Panc1 (cell line): ENCODE data around the gene RNF34. TPM values are rescaled to one million over a fixed set of nuclear protein-coding genes. Genes with fewer than 3 reads are reported as not detected.

Source experiments
- ATAC-seq: fragments of 200-7000 bp; cut with Tn5 transposase; 2 replicates; pipeline ENCODE4 v1.9.1; 2020; ENCODE audit warnings: mild to moderate bottlenecking, moderate library complexity
- BruUV-seq: library from RNA; stranded (reverse); fragments of 400-500 nt; replicated peaks from 2 replicates; lab custom pipeline; 2021; lab: Mats Ljungman, UMichigan
- CTCF ChIA-PET: fragments of 300-600 bp; sonication (Branson Sonifier 250); formaldehyde crosslinking; loops from one replicate; lab custom pipeline; 2022; ENCODE audit warnings: antibody characterized with exemption; lab: Charles Lee
- POLR2A ChIA-PET: fragments of 300-600 bp; sonication (Branson Sonifier 250); formaldehyde crosslinking; loops from one replicate; lab custom pipeline; 2022; ENCODE audit warnings: antibody characterized with exemption; lab: Charles Lee
- DNase-seq: peaks from one replicate; pipeline ENCODE4 v3.0.0-alpha.2; 2010; ENCODE audit warnings: low read depth, low spot score
- H3K27ac ChIP-seq: 2 replicates; pipeline ENCODE4 v1.5.1; 2011; ENCODE audit warnings: mild to moderate bottlenecking, low read length, inconsistent platforms
- H3K27me3 ChIP-seq: fragments of 200-500 bp; sonication (Bioruptor generic); 2 replicates; pipeline ENCODE4 v1.6.0; 2014; ENCODE audit warnings: low read length, inconsistent platforms; ENCODE audit not compliant: control insufficient read depth, insufficient read depth
- H3K36me3 ChIP-seq: fragments of 200-500 bp; sonication (Bioruptor generic); 2 replicates; pipeline ENCODE4 v1.5.1; 2014; ENCODE audit warnings: inconsistent platforms, mild to moderate bottlenecking, low read length, moderate library complexity; ENCODE audit not compliant: control insufficient read depth, insufficient read depth
- H3K4me1 ChIP-seq: 2 replicates; pipeline ENCODE4 v1.5.1; 2011; ENCODE audit warnings: inconsistent platforms, mild to moderate bottlenecking, low read length, moderate library complexity; ENCODE audit not compliant: control insufficient read depth, insufficient read depth
- H3K4me3 ChIP-seq, 2 experiments: 2 replicates each; pipeline ENCODE4 v1.5.1; 2011 to 2012; ENCODE audit warnings: low read depth in 2 of 2, low read length in 2 of 2, mild to moderate bottlenecking in 2 of 2, inconsistent platforms in 1 of 2, moderate library complexity in 1 of 2
- H3K9me3 ChIP-seq: fragments of 200-500 bp; sonication (Bioruptor generic); 2 replicates; pipeline ENCODE4 v1.5.1; 2014; ENCODE audit warnings: low read depth, mild to moderate bottlenecking, inconsistent platforms, low read length, moderate library complexity; ENCODE audit not compliant: control insufficient read depth, insufficient read depth
- CTCF ChIP-seq: fragments of 450-650 bp; IDR thresholded peaks from 2 replicates; pipeline ENCODE4 v1.5.1; 2017; ENCODE audit warnings: mild to moderate bottlenecking
- POLR2AphosphoS5 ChIP-seq: IDR thresholded peaks from 2 replicates; pipeline ENCODE4 v1.6.1; 2012; ENCODE audit warnings: mild to moderate bottlenecking, low read depth, low read length, moderate library complexity
- REST ChIP-seq, 2 experiments: IDR thresholded peaks; 2 replicates each; pipeline ENCODE4 v1.6.1; 2011 to 2012; ENCODE audit warnings: low read depth in 2 of 2, control low read depth in 1 of 2, low read length in 1 of 2, mild to moderate bottlenecking in 1 of 2, moderate library complexity in 1 of 2; ENCODE audit not compliant: insufficient read depth in 1 of 2
- SIN3A ChIP-seq: IDR thresholded peaks from 2 replicates; pipeline ENCODE4 v1.6.1; 2012; ENCODE audit warnings: low read depth, mild to moderate bottlenecking, low read length, moderate library complexity, borderline replicate concordance; ENCODE audit not compliant: insufficient read depth
- TCF7L2 ChIP-seq: IDR thresholded peaks from 2 replicates; pipeline ENCODE4 v1.6.1; 2011; ENCODE audit warnings: mild to moderate bottlenecking, low read depth, low read length, inconsistent platforms
- in situ Hi-C: cut with HindIII; loops from 2 replicates; pipeline ENCODE4 v1.10.0; 2016; ENCODE audit warnings: low sequenced_read_pairs, low pct_unique_long_range_greater_than_20kb
- intact Hi-C: fragments of 100-400 bp; cut with micrococcal nuclease; formaldehyde crosslinking; loops from one replicate; pipeline ENCODE4 v1.10.0; 2022; ENCODE audit not compliant: unreplicated experiment
- total RNA-seq: library from RNA; stranded (reverse); gene quantifications from one replicate; pipeline ENCODE4 v1.2.1, GENCODE V29; 2021; ENCODE audit not compliant: unreplicated experiment

The RNF34 gene
- total RNA-seq, 1 experiment from 2014 or later: 52.4 TPM

- intact Hi-C loops: no loop called here
- DNase-seq (no peak), ATAC-seq (no peak)
- Histone ChIP-seq H3K4me3 (no peak overlapping the region), H3K27me3 (no peaks in the 10 kb centered on the region), H3K9me3 (no peaks in the 10 kb centered on the region), H3K36me3 (no peaks in the 10 kb centered on the region; the same call in 1 of the 2 replicates), H3K27ac (no peak overlapping the region), H3K4me1 (no peaks in the 10 kb centered on the region)
- TF ChIP-seq SIN3A (no peak), CTCF (no peak), POLR2AphosphoS5 (no peak), TCF7L2 (no peak), REST (IDR thresholded peaks at IDR 0.05; ENCODE audit: insufficient read depth in 1 of 2, low read depth in 2 of 2, low read length in 1 of 2) (no peak)
- ChIA-PET POLR2A (no interaction called here), CTCF (no interaction called here)
- in situ Hi-C loops: no loop called here
- no TSS peak for BruUV-seq
Observed at GRCh38 chr12:121355818-121356217, 44.1 kb upstream of the RNF34 start.

DNA sequence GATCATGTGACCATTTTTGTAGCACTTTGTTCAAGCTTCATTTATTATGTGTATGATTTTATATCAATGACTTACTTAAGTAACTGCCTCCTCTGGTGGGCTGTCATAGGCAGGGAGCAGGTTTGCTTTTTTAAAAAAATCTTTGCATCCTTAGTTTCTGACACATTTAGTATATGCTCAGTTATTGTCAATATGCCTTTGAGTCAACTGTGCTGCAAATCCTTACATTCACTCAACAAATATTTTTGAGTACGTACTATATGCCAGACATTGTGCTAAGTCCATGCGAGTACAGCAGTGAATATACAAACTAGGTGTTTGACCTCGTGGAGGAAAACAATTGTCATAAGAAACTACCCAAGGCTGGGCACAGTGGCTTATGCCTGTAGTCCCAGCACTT, 43.3 kb upstream of the RNF34 start:
- ATAC-seq (no peak), DNase-seq (no peak)
- BruUV-seq: no TSS peak
- intact Hi-C loops (no loop called here), in situ Hi-C loops (no loop called here)
- Histone ChIP-seq H3K27me3 (no peaks in the 10 kb centered on the region), H3K9me3 (no peaks in the 10 kb centered on the region), H3K4me3 (no peak overlapping the region), H3K27ac (no peak overlapping the region), H3K4me1 (no peaks in the 10 kb centered on the region), H3K36me3 (no peaks in the 10 kb centered on the region; the same call in 1 of the 2 replicates)
- CTCF ChIA-PET: no interaction called here
- POLR2A ChIA-PET: no interaction called here
- TF ChIP-seq SIN3A: no peak
- no peak for TF ChIP-seq TCF7L2
- no peak for TF ChIP-seq REST (IDR thresholded peaks at IDR 0.05; ENCODE audit: insufficient read depth in 1 of 2, low read depth in 2 of 2, low read length in 1 of 2)
- TF ChIP-seq CTCF: no peak
- TF ChIP-seq POLR2AphosphoS5: no peak
